HPDE6-E6E7 (cell line): ENCODE data around the gene ATP11A.

Source experiments
- DNase-seq: peaks from one replicate; pipeline ENCODE4 v3.0.0; 2011; ENCODE audit warnings: missing footprints; ENCODE audit errors: extremely low spot score

Gene ATP11A

DNA sequence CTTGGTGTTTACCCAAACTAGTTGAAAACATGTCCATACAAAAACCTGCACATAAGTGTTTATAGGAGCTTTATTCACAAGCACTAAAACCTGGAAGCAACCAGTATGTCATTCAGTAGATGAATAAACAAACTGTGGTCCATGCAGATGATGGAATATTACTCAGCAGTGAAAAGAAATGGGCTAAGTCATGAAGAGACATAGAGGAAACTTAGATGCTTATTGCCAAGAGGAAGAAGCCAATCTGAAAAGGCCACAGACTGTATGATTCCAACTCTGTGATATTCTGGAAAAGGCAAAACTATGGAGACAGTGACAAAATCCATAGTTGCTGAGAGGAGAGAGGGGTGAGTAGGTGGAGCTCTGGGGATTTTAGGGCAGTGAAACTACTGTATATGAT lies 240.4 kb downstream of the ATP11A start:
- no peak for DNase-seq

DNA sequence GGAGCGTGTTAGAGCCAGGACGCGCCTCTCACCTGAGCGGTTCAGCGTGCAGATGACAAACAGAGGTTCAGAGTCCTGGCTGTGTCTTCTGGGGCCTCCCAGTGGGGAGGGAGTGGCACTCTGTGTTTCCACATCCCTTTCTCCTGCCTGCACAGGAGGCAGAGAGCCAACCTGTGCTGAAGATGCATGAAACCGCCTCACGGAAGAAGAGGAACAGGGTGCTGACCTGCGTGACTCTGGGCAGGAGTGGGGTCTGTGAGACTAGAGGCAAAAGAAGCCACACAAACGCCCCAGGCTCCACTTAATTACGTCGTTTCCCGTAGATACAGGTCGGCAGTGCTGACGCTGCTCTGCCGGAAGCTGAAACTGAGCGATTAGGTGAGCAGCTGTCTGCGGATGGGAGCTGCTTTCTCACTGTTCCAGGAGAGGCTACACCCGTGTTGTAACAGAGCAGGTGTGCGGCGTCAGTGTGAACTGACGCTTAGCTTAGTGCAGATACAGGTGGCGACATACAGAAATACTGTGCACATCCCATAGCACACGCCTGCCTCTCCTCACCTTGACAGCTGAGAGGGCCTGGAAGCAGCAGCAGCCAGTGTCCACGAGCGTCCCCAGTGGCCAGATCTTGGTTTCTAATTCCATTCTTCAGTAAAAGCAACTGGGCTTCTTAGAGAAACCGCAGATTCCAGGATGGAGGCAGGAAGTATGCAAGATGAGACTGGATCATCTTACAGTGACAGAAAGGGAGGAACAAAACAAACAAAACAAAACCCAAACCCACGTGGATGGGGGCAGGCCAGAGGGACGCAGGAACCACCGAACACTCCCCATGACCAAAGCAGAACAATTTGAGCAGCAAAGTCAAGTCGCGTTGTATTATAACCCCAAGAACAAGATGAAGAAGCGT lies 241.4 kb downstream of the ATP11A start:
- DNase-seq = no peak

DNA sequence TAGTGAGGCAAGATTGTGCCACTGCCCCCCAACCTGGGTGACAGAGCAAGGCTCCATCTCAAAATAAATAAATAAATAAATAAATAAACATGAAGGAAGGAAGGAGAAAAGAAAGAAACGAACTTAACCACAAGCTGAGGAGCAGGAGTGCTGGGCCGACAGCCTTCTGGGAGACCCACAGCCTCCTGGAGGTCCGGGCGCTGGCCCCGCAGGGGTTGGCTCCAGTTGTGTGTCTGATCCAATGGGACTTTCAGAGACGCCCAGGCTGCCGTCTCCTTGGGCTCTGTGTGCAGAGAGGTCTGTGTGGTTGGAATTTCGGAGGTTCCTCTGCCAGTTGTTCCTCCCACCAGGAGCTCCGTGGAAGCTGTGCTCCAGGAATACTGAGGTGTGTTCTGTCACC lies 243.1 kb downstream of the ATP11A start:
- DNase-seq = no peak

GRCh38 chr13:112933649-112934048 lies 243.8 kb downstream of the ATP11A start:
- no peak for DNase-seq

DNA sequence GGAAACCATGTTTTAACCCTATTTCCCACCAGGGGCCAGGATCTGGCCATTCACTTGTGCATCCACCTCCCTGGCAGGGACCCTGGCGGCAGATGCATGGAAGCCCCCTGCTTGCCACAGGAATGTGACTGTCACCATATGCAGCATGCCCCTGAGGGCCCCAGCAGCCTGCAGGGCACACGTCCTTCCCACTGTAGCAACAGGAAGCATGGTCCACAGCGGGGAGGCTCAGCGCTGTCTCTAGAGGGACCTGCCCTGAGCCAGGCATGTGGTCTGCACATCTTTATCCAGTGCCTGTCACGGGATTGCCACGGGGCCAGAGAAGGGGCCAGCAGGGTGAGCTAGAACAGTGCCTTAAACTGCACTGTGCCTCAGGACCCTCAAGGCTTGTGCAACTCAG lies 244.2 kb downstream of the ATP11A start:
- no peak for DNase-seq
